Erythroblast (primary cell): ENCODE data around the gene RAC2.

Source experiments
- GATA1 ChIP-seq: IDR thresholded peaks from 2 replicates; pipeline ENCODE4 v1.6.1; 2011; ENCODE audit warnings: low read depth, mild to moderate bottlenecking, control low read depth, low read length, moderate library complexity
- POLR2A ChIP-seq: IDR thresholded peaks from 2 replicates; pipeline ENCODE4 v1.6.1; 2011; ENCODE audit warnings: mild to moderate bottlenecking, low read length

GRCh38 chr22:37213941-37214730 lies 29.9 kb downstream of the RAC2 start:
- TF ChIP-seq POLR2A (no peak), GATA1 (no peak)
